GM19455 (cell line): ENCODE measurements around the gene CCDC33.

Experiments
- ATAC-seq: cut with Tn5 transposase; IDR thresholded peaks from one replicate; pipeline ENCODE4 v1.9.1; 2021; ENCODE audit not compliant: unreplicated experiment

The CCDC33 gene

GRCh38 chr15:74281147-74282133 is 45.3 kb downstream of the CCDC33 start:
- no peak for ATAC-seq

DNA sequence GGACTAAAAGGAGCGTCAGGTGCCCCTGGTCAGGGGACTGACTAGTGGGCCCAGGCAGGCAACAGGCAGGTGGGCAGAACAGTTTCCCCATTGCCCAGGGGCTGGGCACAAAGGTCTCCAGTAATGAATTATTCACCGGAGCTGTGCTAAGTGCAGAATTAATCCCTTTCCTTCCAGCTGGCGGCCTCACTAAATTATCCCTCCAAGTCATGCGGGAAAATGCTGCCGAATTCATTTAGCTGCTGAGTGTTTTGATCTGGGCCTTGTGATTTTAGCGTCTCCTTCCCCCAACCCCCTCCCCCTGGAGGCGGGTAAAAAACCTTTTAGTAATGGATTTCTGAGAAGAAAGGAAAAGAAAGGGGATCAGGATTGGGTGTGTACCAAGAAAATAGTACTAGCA is 47.2 kb downstream of the CCDC33 start:
- ATAC-seq = no peak

DNA sequence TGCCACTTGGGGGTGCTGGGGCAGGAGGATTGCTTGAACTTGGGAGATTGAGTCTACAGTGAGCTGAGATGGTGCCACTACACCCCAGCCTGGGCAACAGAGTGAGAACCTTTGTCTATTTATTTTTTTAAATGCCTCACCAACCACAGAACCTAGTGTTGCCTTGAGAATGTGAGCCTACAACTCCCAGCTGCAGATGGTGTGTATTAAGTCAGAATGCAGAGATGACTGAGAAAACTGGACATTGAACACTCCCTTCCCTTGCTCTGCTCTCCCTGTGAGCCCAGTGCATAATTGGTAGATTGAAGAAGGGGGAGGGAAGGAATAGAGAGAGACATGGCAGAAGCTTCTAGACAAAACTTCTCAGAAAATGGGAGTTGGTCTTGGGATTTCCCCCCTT is 53.5 kb downstream of the CCDC33 start:
- ATAC-seq = no peak

- no peak for ATAC-seq
Measured at GRCh38 chr15:74290645-74291044, 54.5 kb downstream of the CCDC33 start.

DNA sequence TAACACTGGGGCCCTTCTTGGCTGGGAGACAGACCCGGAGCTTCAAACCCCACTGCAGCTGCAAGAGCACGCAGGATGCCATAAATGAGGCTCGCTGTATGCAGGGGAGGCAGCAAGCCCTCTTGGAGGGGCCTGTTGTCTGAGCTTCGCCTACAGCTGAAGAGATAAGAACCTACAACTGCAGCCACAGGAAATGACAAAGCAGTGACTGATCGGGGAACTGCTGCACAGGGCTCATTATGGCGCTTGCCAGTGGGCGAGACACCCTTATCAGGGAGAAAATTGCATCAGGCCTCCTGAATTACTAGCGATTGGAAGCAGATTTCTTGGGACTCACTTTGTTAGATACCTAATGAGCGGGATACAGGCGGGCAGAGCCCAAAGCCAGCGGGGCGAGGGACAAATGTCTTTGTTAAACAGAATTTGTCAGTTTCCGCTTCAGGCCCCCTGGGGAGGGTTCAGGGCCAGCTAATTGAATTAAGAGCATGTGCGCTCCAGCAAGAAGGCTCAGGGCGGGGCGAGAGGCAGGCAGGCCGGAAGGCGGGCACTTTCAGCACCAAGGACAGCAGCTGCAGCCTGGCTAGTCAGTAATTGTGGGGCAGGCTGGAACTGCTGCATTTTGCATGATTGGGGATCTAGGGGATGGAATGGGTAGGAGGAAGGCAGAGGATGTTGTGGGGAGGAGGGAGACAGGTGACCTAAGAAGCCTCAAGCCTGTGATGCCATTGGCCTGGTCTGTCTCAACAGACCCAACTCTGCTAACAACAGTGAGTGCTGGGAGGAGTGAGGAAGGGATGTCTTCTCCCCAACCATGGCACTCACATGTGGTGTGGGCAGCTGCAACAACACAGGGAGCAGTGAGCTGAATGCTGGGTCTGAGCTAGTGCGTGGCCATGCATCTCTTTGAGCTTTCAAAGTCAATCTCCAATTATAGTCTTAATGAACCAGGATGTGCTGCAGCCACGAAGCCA is 55.3 kb downstream of the CCDC33 start:
- ATAC-seq = no peak

- ATAC-seq = no peak
Measured at GRCh38 chr15:74293021-74293810, 57.1 kb downstream of the CCDC33 start.

- ATAC-seq = no peak
Measured at GRCh38 chr15:74294010-74294409, 57.9 kb downstream of the CCDC33 start.

- ATAC-seq = no peak
Measured at GRCh38 chr15:74295800-74296199, 59.7 kb downstream of the CCDC33 start.

DNA sequence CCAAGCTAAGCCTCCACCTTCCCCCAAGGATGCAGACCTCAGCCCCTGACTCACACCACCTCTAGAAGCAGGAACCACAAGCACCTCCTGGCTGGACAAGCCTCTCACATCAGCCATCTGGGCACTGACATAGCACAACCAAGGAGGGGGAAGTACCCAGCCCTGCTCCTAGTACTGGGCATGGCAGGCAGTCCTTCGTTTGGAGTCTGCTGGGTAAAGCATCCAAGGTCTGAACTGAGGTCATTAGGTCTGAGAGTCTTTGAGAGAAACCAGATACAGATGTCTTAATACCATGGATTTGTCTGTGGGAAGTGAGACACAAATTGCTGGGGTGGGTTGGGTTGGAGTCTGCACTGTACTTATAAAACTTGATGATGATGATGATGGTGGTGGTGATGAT is 61.8 kb downstream of the CCDC33 start:
- no peak for ATAC-seq

- ATAC-seq = no peak
Measured at GRCh38 chr15:74300057-74300795, 64.1 kb downstream of the CCDC33 start.

- no peak for ATAC-seq
Measured at GRCh38 chr15:74301583-74302361, 65.6 kb downstream of the CCDC33 start.

DNA sequence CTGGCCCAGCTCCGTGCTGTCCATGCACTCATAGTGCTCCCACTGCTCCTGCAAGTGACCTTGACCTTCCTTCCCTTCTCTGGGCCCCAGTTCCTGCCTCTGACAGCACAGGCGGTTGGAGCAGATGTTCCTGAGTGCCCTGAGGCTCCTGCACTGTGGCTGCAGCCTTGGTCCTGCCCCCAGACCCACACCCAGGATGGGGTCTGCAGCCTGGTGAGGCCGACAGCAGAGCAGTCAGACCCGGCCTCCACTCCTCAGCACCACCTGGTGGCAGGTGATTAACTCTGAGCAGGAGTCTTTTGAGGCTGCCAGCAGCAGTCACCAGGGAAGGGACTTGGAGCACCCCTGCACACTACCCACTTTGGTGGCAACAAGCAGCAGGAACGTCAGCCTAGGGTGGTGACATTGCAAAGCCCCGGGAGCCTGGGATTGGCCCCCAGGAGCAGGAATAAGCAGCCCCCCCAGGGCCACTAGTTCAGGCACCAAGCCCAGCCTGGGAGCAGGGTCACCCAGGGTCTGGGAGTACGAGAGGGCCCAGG is 66.8 kb downstream of the CCDC33 start:
- ATAC-seq = no peak

DNA sequence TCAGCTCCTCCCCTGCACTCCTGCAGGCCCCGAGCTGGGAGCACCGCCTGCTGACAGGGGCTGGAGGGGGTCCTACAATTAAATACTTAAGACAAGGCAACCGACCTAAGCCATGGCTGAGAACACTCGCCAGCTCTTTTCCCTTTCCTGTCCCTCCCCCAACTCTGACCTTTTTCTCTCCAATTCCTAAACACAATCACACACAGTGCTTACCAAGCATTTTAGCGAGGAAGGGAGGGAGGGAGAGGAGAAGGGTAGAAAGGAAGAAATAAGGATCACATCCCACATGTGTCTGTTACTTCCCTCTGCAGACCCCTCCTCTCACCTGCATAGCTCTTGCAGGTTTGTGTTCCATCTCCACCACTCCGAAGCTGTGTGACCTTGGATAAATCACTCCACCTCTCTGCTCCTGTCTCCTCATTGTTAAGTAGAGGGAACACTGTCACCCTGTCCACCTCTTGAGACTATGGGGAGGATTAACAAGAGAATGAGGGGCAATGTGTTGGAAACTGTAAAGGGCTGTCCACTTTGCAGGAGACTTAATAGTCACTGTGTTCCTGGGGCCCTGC is 67.7 kb downstream of the CCDC33 start:
- no peak for ATAC-seq

DNA sequence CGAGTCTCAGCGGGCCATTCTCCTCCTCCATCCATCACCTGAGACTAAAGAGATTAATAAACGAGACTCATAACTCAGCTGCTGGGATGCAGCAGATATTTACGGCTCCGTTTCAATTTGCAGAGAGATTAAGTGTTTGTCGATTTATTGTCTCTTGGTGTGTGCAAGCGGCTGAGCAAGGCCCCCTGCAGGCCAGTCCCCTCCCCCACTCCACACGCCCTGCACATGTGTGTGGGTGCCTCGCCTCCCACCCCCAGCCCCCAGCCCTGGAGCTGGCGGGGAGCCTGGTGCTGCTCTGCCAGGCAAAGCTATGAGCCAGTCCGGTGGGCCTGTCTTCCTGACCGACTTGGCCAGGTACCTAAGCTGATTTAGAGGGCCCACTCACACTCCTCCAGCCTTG is 68.3 kb downstream of the CCDC33 start:
- no peak for ATAC-seq

DNA sequence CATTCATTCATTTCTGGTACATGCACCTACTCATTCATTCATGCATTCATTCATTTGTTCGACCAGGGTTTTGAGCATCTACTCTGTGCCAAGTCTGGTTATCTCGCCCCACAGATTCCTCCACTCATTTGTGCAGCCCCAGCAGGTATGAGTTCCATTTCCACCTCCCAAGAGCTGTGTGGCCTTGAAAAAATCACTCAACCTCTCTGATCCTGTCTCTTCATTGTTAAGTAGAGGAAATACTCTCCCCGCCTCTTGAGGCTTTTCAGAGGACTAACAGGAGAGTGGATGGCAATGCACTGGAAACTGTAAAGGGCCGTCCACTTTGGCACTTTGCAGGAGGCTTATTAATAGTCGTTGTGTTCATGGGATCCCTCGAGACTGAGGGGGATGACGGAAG is 69.6 kb downstream of the CCDC33 start:
- ATAC-seq = no peak

GRCh38 chr15:74306781-74307217 is 70.7 kb downstream of the CCDC33 start:
- ATAC-seq = no peak

DNA sequence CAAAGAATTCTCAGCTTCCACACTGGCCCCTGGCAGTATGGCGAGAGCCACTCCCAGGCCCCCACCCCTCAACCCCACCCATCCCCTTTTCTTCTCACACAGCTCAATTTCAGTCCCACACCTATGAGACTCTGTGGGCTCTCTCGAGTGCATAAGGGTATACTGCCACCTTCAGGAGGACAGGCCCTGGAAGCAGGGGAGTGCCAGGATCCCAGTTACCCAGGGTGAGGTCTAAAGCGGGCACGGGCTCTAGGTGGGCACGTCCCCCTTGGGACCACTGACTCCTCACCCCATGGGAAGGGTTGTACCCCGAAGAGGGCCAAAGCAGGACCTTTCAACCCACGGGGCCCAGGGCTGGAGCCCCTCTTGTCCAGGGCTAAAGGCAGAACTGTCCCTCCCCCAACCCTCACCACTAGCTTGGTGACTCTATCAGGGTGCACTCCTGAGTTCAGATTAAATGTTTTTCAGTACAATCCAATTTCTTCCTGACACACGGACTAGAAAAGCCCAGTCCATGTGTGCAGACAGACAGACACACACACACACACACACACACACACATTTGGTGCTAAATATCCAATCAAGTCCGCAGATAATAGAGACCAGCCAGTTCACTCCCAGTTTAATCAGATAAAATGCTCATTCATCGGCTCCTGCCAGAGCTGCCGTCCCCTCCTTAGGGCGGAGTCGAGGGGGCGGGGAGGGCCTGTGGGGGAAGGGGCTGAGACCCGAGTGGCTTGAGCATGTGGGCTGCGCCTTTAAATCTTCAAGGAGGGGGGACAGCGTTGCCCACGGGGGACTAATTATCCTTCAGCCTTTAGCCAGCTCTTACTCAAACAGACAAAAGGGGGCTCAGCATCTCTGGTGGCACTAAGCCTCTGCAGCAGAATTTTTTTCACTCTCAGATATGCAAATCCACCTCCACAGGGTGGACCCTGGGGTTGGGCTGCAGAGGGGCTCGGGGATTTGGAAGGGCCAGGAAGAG is 72.0 kb downstream of the CCDC33 start:
- no peak for ATAC-seq
